ENCODE results near the gene OPCML. TPM values are rescaled to one million over a fixed set of nuclear protein-coding genes. Genes with fewer than 3 reads are reported as not detected.

Gene OPCML
- total RNA-seq, 4 donors from 2014 or later, result 0.16 TPM; not detected in 3

GRCh38 chr11:133382131-133382812 lies 150.0 kb downstream of the OPCML start:
- no peak for DNase-seq (ENCODE audit: low spot score in 2 of 2)
- H3K4me3 ChIP-seq (ENCODE audit: low read depth, poor library complexity, severe bottlenecking), result no peak overlapping the region
- intact Hi-C loops (cut with DNase I; ENCODE audit: low total_unique reads), result no loop called here
- 31 to 40% methylated on average over 12 of the region's 12 CpGs for WGBS, 2 donors
- no peak for TF ChIP-seq CTCF (IDR thresholded peaks at IDR 0.05)
- TF ChIP-seq POLR2A (IDR thresholded peaks at IDR 0.05), result no peak

GRCh38 chr11:133381761-133382130 lies 150.6 kb downstream of the OPCML start:
- TF ChIP-seq POLR2A (IDR thresholded peaks at IDR 0.05), result no peak
- TF ChIP-seq CTCF (IDR thresholded peaks at IDR 0.05), result no peak
- H3K4me3 ChIP-seq (ENCODE audit: low read depth, poor library complexity, severe bottlenecking), result no peak overlapping the region
- DNase-seq (ENCODE audit: low spot score in 2 of 2), result no peak
- WGBS, 2 donors, result 72 to 80% methylated on average over 3 of the region's 3 CpGs
- intact Hi-C loops (cut with DNase I; ENCODE audit: low total_unique reads), result no loop called here

- H3K4me3 ChIP-seq (ENCODE audit: low read depth, poor library complexity, severe bottlenecking), result no peak overlapping the region
- no peak for DNase-seq (ENCODE audit: low spot score in 2 of 2)
- 39 to 47% methylated on average over 8 of the region's 8 CpGs for WGBS, 2 donors
- no peak for TF ChIP-seq CTCF (IDR thresholded peaks at IDR 0.05)
- no peak for TF ChIP-seq POLR2A (IDR thresholded peaks at IDR 0.05)
- intact Hi-C loops (cut with DNase I; ENCODE audit: low total_unique reads), result no loop called here
Measured at GRCh38 chr11:133366147-133366546, 166.2 kb downstream of the OPCML start.

- no peak for DNase-seq (ENCODE audit: low spot score in 2 of 2)
- no peak for TF ChIP-seq CTCF (IDR thresholded peaks at IDR 0.05)
- no peak for TF ChIP-seq POLR2A (IDR thresholded peaks at IDR 0.05)
- no peak overlapping the region for H3K4me3 ChIP-seq (ENCODE audit: low read depth, poor library complexity, severe bottlenecking)
- WGBS, 2 donors, result 83 to 90% methylated on average over 15 of the region's 15 CpGs
- intact Hi-C loops (cut with DNase I; ENCODE audit: low total_unique reads), result no loop called here
Measured at GRCh38 chr11:133362916-133363315, 169.4 kb downstream of the OPCML start.

GRCh38 chr11:133362156-133362555 lies 170.1 kb downstream of the OPCML start:
- intact Hi-C loops (cut with DNase I; ENCODE audit: low total_unique reads), result no loop called here
- no peak for TF ChIP-seq POLR2A (IDR thresholded peaks at IDR 0.05)
- TF ChIP-seq CTCF (IDR thresholded peaks at IDR 0.05), result no peak
- no peak for DNase-seq (ENCODE audit: low spot score in 2 of 2)
- 85 to 87% methylated on average over 15 of the region's 15 CpGs for WGBS, 2 donors
- no peak overlapping the region for H3K4me3 ChIP-seq (ENCODE audit: low read depth, poor library complexity, severe bottlenecking)

- 95 to 98% methylated on average over 21 of the region's 21 CpGs for WGBS, 2 donors
- no peak overlapping the region for H3K4me3 ChIP-seq (ENCODE audit: low read depth, poor library complexity, severe bottlenecking)
- DNase-seq (ENCODE audit: low spot score in 2 of 2), result no peak
- intact Hi-C loops (cut with DNase I; ENCODE audit: low total_unique reads), result no loop called here
- TF ChIP-seq POLR2A (IDR thresholded peaks at IDR 0.05) (no peak), CTCF (IDR thresholded peaks at IDR 0.05) (no peak)
Measured at GRCh38 chr11:133361689-133361994, 170.7 kb downstream of the OPCML start.

Measured in lower leg skin (tissue), 4 donors.